Activated CD4-positive, alpha-beta T cell treated with anti-CD3 and anti-CD28 coated beads for 36 hours (primary cell): ENCODE results near the gene TRABD2A. TPM values are rescaled to one million over a fixed set of nuclear protein-coding genes. Genes with fewer than 3 reads are reported as not detected.

Experiments used
- ATAC-seq: fragments of 200-7000 bp; cut with Tn5 transposase; one replicate; pipeline ENCODE4 v1.10.0; 2021; ENCODE audit warnings: mild to moderate bottlenecking, moderate library complexity
- CTCF ChIA-PET: fragments of 350-600 bp; sonication (Branson Sonifier 250); formaldehyde crosslinking; loops from one replicate; lab custom pipeline; 2021; ENCODE audit warnings: antibody characterized with exemption; lab: Charles Lee
- POLR2A ChIA-PET: fragments of 350-600 bp; sonication (Branson Sonifier 250); formaldehyde crosslinking; loops from one replicate; lab custom pipeline; 2021; ENCODE audit warnings: antibody characterized with exemption, inconsistent platforms; lab: Charles Lee
- DNase-seq: peaks from one replicate; pipeline ENCODE4 v3.0.0-alpha.2; 2020
- H3K27ac Mint-ChIP-seq: one replicate; pipeline ENCODE4 v1.8.0; 2021; ENCODE audit warnings: mixed read lengths
- H3K27me3 Mint-ChIP-seq: one replicate; pipeline ENCODE4 v1.8.0; 2021; ENCODE audit warnings: mixed read lengths
- H3K36me3 Mint-ChIP-seq: one replicate; pipeline ENCODE4 v1.8.0; 2021; ENCODE audit warnings: low read depth, mixed read lengths
- H3K4me1 Mint-ChIP-seq: one replicate; pipeline ENCODE4 v1.8.0; 2021; ENCODE audit warnings: mixed read lengths
- H3K4me3 Mint-ChIP-seq: one replicate; pipeline ENCODE4 v1.8.0; 2021; ENCODE audit warnings: mild to moderate bottlenecking, moderate library complexity, mixed read lengths
- H3K9me3 Mint-ChIP-seq: one replicate; pipeline ENCODE4 v1.8.0; 2021; ENCODE audit warnings: low read depth, mixed read lengths
- intact Hi-C, 2 experiments: fragments of 100-400 bp; cut with DNase I in 1 of 2; cut with micrococcal nuclease in 1 of 2; formaldehyde crosslinking; loops; one replicate each; pipeline versions ENCODE4 v1.14.2 to v1.15.1; 2022 to 2024; cut with DNase I, micrococcal nuclease
- total RNA-seq, 2 experiments: library from RNA; stranded (reverse); gene quantifications; one replicate each; pipeline ENCODE4 v1.2.3, GENCODE V29; 2021

Gene TRABD2A
- total RNA-seq, 2 experiments from 2014 or later = 37.2 to 42.2 TPM

DNA sequence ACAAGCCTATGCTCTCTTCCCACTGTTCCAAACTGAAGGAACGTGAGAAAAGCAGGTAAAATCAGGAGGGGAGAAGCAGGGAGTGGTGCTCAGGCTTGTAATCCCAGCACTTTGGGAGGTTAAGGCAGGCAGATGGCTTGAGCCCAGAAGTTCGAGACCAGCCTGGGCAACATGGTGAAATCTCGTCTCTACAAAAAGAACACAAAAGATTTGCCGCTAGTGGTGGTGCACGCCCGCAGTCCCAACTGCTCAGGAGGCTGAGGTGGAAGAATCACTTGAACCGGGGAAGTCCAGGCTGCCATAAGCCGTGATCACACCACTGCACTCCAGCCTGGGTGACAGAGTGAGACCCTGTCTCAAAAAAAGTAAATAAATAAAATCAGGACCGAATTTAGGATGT lies 23.3 kb upstream of the TRABD2A start:
- peaks cover 5% of the 10 kb centered on the region for H3K9me3 Mint-ChIP-seq
- ChIA-PET CTCF (interaction anchor here (0.7 to 3.8 kb wide), 3 partner anchors 16 to 78 kb away, joined by 3 to 23 read pairs (median 16); no protein-coding TSS in a partner anchor), POLR2A (interaction anchor here (0.8 to 1.2 kb wide), 2 partner anchors 15 to 67 kb away, joined by 3 read pairs; no protein-coding TSS in a partner anchor)
- H3K4me1 Mint-ChIP-seq = peaks cover 57% of the 10 kb centered on the region
- no peak for ATAC-seq
- no peaks in the 10 kb centered on the region for H3K27me3 Mint-ChIP-seq
- intact Hi-C loops = loop anchor here (2.0 kb wide), 2 partner anchors 15 to 43 kb away; no protein-coding TSS in a partner anchor
- peaks cover 34% of the 10 kb centered on the region for H3K36me3 Mint-ChIP-seq
- peak overlapping the region; percentile 96 for H3K4me3 Mint-ChIP-seq
- DNase-seq = no peak
- H3K27ac Mint-ChIP-seq = peak overlapping the region; percentile 89

GRCh38 chr2:84902526-84902925 lies 21.6 kb upstream of the TRABD2A start:
- H3K4me1 Mint-ChIP-seq = peaks cover 57% of the 10 kb centered on the region
- intact Hi-C loops = no loop called here

GRCh38 chr2:84901593-84902120 lies 20.8 kb upstream of the TRABD2A start:
- no peak overlapping the region for H3K4me3 Mint-ChIP-seq
- H3K9me3 Mint-ChIP-seq = no peaks in the 10 kb centered on the region
- peaks cover 11% of the 10 kb centered on the region for H3K36me3 Mint-ChIP-seq
- intact Hi-C loops = no loop called here
- ATAC-seq = no peak
- no peak for DNase-seq
- ChIA-PET CTCF (interaction anchor here (2.3 to 6.3 kb wide), 2 partner anchors 14 to 24 kb away, joined by 8 to 42 read pairs; no protein-coding TSS in a partner anchor), POLR2A (interaction anchor here (0.5 kb wide), 1 partner anchor 60 kb away, joined by 3 read pairs; no protein-coding TSS in a partner anchor)
- H3K27me3 Mint-ChIP-seq = no peaks in the 10 kb centered on the region
- peaks cover 56% of the 10 kb centered on the region for H3K4me1 Mint-ChIP-seq
- H3K27ac Mint-ChIP-seq = peak overlapping the region; percentile 10

More at GRCh38 chr2:84902526-84902925, 21.6 kb upstream of the TRABD2A start:
- H3K4me3 Mint-ChIP-seq = no peak overlapping the region
- H3K27ac Mint-ChIP-seq = no peak overlapping the region
- no peaks in the 10 kb centered on the region for H3K27me3 Mint-ChIP-seq
- H3K9me3 Mint-ChIP-seq = no peaks in the 10 kb centered on the region
- CTCF ChIA-PET = interaction anchor here (2.3 to 6.3 kb wide), 2 partner anchors 14 to 23 kb away, joined by 8 to 42 read pairs; no protein-coding TSS in a partner anchor
- ATAC-seq = no peak
- POLR2A ChIA-PET = no interaction called here
- peaks cover 20% of the 10 kb centered on the region for H3K36me3 Mint-ChIP-seq
- no peak for DNase-seq

GRCh38 chr2:84900971-84901370 lies 20.1 kb upstream of the TRABD2A start:
- ChIA-PET CTCF (interaction anchor here (2.3 to 6.3 kb wide), 3 partner anchors 13 to 25 kb away, joined by 8 to 42 read pairs (median 21); partner anchors contain the start of gene TRABD2A), POLR2A (interaction anchor here (0.5 kb wide), 1 partner anchor 61 kb away, joined by 3 read pairs; no protein-coding TSS in a partner anchor)
- Mint-ChIP-seq H3K9me3 (no peaks in the 10 kb centered on the region), H3K36me3 (peaks cover 4% of the 10 kb centered on the region), H3K4me3 (no peak overlapping the region), H3K27me3 (no peaks in the 10 kb centered on the region), H3K4me1 (peaks cover 60% of the 10 kb centered on the region), H3K27ac (peak overlapping the region; percentile 10)
- no peak for ATAC-seq
- intact Hi-C loops = no loop called here
- no peak for DNase-seq

DNA sequence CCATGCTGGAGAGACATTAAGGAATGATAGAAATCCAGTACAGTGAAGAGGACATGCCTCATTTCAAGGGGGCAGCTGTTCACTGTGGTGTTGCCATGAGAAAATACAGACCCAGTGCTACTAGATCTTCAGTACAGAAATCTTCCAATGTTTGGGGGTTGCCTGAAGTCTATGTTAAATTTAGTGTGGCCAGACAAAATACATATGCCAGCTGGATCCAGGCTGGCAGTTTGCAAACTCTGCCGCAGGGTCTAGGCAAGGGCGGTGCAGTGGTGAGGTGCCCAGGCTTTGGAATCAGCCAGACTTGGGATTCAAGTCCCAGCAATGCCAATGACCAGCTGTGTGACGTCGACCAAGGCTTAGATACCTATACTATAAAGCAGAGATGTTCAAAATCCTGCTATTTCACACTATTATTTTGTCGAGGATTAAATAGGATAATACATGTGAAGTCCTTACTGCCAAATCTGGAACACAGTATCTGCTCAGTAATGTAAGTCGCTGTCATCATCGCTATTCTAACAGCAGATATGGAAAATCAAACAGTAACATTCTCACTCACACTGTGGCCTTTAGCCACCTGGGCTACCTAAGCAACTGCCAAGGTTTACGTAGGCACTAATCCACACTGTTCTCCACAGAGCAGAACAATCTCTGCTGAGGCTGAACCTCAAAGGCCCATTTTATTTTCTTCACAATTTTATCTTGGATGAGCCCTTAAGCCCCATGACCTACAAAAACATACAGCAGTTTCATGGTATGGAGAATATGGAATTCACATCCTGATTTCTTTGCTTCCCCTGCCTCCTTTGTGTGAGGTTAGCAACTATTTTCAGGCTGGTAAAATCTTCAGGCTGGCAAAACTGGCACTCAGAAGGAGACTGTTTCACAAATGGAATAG lies 18.7 kb upstream of the TRABD2A start:
- Mint-ChIP-seq H3K27ac (peak overlapping the region; percentile 99), H3K9me3 (no peaks in the 10 kb centered on the region), H3K4me1 (peaks cover 69% of the 10 kb centered on the region), H3K36me3 (peaks cover 2% of the 10 kb centered on the region), H3K4me3 (no peak overlapping the region), H3K27me3 (no peaks in the 10 kb centered on the region)
- ChIA-PET CTCF (interaction anchor here (0.8 to 6.3 kb wide), 4 partner anchors 11 to 26 kb away, joined by 3 to 42 read pairs (median 18); partner anchors contain the start of gene TRABD2A), POLR2A (no interaction called here)
- DNase-seq (no peak), ATAC-seq (no peak)
- intact Hi-C loops = loop anchor here in 1 of 2 experiments (5.0 kb wide), 1 partner anchor 38 kb away; no protein-coding TSS in a partner anchor

- H3K4me3 Mint-ChIP-seq = peak overlapping the region; percentile 20
- intact Hi-C loops = loop anchor here in 1 of 2 experiments (1.0 to 5.0 kb wide), 2 partner anchors 9 to 40 kb away; no protein-coding TSS in a partner anchor
- H3K36me3 Mint-ChIP-seq = peaks cover 2% of the 10 kb centered on the region
- H3K27ac Mint-ChIP-seq = peak overlapping the region; percentile 99
- H3K9me3 Mint-ChIP-seq = no peaks in the 10 kb centered on the region
- DNase-seq (no peak), ATAC-seq (peak; percentile 32)
- POLR2A ChIA-PET = interaction anchor here (0.6 to 1.4 kb wide), 3 partner anchors 9 to 117 kb away, joined by 3 to 9 read pairs (median 3); no protein-coding TSS in a partner anchor
- peaks cover 67% of the 10 kb centered on the region for H3K4me1 Mint-ChIP-seq
- CTCF ChIA-PET = interaction anchor here (0.6 to 6.3 kb wide), 5 partner anchors 9 to 119 kb away, joined by 3 to 42 read pairs (median 15); partner anchors contain the start of gene TRABD2A
- no peaks in the 10 kb centered on the region for H3K27me3 Mint-ChIP-seq
These were observed 16.9 kb upstream of the TRABD2A start for GRCh38 chr2:84897773-84898172.

- Mint-ChIP-seq H3K27ac (no peak overlapping the region), H3K9me3 (no peaks in the 10 kb centered on the region), H3K4me1 (peaks cover 61% of the 10 kb centered on the region), H3K27me3 (no peaks in the 10 kb centered on the region), H3K4me3 (no peak overlapping the region), H3K36me3 (peaks cover 2% of the 10 kb centered on the region)
- POLR2A ChIA-PET = no interaction called here
- DNase-seq (no peak), ATAC-seq (no peak)
- intact Hi-C loops = loop anchor here in 1 of 2 experiments (5.0 kb wide), 1 partner anchor 41 kb away; no protein-coding TSS in a partner anchor
- CTCF ChIA-PET = interaction anchor here (1.4 kb wide), 1 partner anchor 10 kb away, joined by 4 read pairs; no protein-coding TSS in a partner anchor
These were observed 15.7 kb upstream of the TRABD2A start for GRCh38 chr2:84896567-84896966.

GRCh38 chr2:84894758-84895520 lies 14.1 kb upstream of the TRABD2A start:
- DNase-seq (peak; percentile 39), ATAC-seq (peak; percentile 35)
- POLR2A ChIA-PET = no interaction called here
- no peaks in the 10 kb centered on the region for H3K27me3 Mint-ChIP-seq
- H3K9me3 Mint-ChIP-seq = no peaks in the 10 kb centered on the region
- H3K27ac Mint-ChIP-seq = peak overlapping the region; percentile 68
- peak overlapping the region; percentile 13 for H3K4me3 Mint-ChIP-seq
- intact Hi-C loops = loop anchor here in 1 of 2 experiments (5.0 kb wide), 1 partner anchor 42 kb away; no protein-coding TSS in a partner anchor
- H3K36me3 Mint-ChIP-seq = peaks cover 2% of the 10 kb centered on the region
- CTCF ChIA-PET = interaction anchor here (1.4 to 2.0 kb wide), 4 partner anchors 8 to 31 kb away, joined by 4 to 10 read pairs (median 7); no protein-coding TSS in a partner anchor
- peaks cover 63% of the 10 kb centered on the region for H3K4me1 Mint-ChIP-seq

DNA sequence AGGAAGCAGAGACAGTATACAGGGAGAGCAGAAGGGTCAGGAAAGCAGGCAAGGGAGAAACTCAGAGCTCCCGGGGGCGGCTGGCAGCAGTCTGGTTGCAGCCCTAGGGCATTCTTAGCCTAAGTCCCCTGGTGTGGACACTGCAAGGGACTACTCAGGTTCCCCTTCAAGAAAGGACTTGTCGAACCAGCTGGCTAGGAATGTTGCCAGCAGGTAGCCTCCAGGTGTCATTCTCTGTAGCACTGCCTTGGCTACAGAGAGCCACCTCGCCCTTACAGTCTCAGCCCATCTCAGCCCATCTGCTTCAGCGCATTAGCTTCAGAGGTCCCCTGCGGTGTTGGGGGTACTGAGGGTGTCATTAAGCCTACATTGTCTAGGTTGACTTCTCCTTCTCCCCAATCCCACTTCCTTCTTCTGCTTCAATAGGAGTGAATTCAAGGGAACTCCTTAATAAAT lies 13.3 kb upstream of the TRABD2A start:
- peaks cover 2% of the 10 kb centered on the region for H3K36me3 Mint-ChIP-seq
- intact Hi-C loops = no loop called here
- CTCF ChIA-PET = interaction anchor here (0.6 to 2.0 kb wide), 5 partner anchors 11 to 585 kb away, joined by 3 to 10 read pairs (median 6); no protein-coding TSS in a partner anchor
- POLR2A ChIA-PET = no interaction called here
- H3K4me1 Mint-ChIP-seq = peaks cover 62% of the 10 kb centered on the region
- H3K9me3 Mint-ChIP-seq = no peaks in the 10 kb centered on the region
- H3K27ac Mint-ChIP-seq = peak overlapping the region; percentile 68
- H3K4me3 Mint-ChIP-seq = peak overlapping the region; percentile 13
- H3K27me3 Mint-ChIP-seq = no peaks in the 10 kb centered on the region
- ATAC-seq (peak; percentile 25), DNase-seq (peak; percentile 43)

GRCh38 chr2:84891355-84892010 lies 10.6 kb upstream of the TRABD2A start:
- CTCF ChIA-PET = interaction anchor here (1.5 kb wide), 1 partner anchor 35 kb away, joined by 4 read pairs; no protein-coding TSS in a partner anchor
- intact Hi-C loops = no loop called here
- DNase-seq = no peak
- no peak overlapping the region for H3K4me3 Mint-ChIP-seq
- H3K4me1 Mint-ChIP-seq = peaks cover 64% of the 10 kb centered on the region
- no peak overlapping the region for H3K27ac Mint-ChIP-seq
- no peaks in the 10 kb centered on the region for H3K27me3 Mint-ChIP-seq
- POLR2A ChIA-PET = no interaction called here
- ATAC-seq = no peak
- H3K9me3 Mint-ChIP-seq = no peaks in the 10 kb centered on the region
- no peaks in the 10 kb centered on the region for H3K36me3 Mint-ChIP-seq
